OCI-LY7 (cell line): ENCODE data around the gene GAS2L2. TPM values are rescaled to one million over a fixed set of nuclear protein-coding genes. Genes with fewer than 3 reads are reported as not detected.

ENCODE experiments used
- BruUV-seq: library from RNA; stranded (reverse); fragments of 400-500 nt; replicated peaks from 2 replicates; lab custom pipeline; 2021; lab: Mats Ljungman, UMichigan
- CTCF ChIA-PET: fragments of 300-600 bp; sonication (Branson Sonifier 250); formaldehyde crosslinking; loops from one replicate; lab custom pipeline; 2022; ENCODE audit warnings: antibody characterized with exemption; ENCODE audit not compliant: unreplicated experiment; lab: Charles Lee
- POLR2A ChIA-PET: fragments of 300-600 bp; sonication (Branson Sonifier 250); formaldehyde crosslinking; loops from one replicate; lab custom pipeline; 2022; ENCODE audit warnings: antibody characterized with exemption; lab: Charles Lee
- DNase-seq: peaks from one replicate; pipeline ENCODE4 v3.0.0-alpha.2; 2015; ENCODE audit warnings: low spot score
- H2AFZ ChIP-seq: fragments of 200-600 bp; sonication (generic), shearing (Covaris generic); 2 replicates; pipeline ENCODE4 v1.6.1; 2014; ENCODE audit warnings: mild to moderate bottlenecking, antibody characterized with exemption, low read length, moderate library complexity
- H3K27ac ChIP-seq: fragments of 200-600 bp; sonication (generic); 2 replicates; pipeline ENCODE4 v1.5.1; 2014; ENCODE audit warnings: mixed run types, low read depth, mild to moderate bottlenecking, moderate library complexity, low read length, inconsistent platforms; ENCODE audit not compliant: poor library complexity, severe bottlenecking
- H3K36me3 ChIP-seq: fragments of 200-600 bp; sonication (generic); 2 replicates; pipeline ENCODE4 v1.6.1; 2014; ENCODE audit warnings: mild to moderate bottlenecking, antibody characterized with exemption, low read length, moderate library complexity, mixed read lengths; ENCODE audit not compliant: insufficient read depth
- H3K4me1 ChIP-seq: fragments of 200-600 bp; sonication (generic); 2 replicates; pipeline ENCODE4 v1.5.1; 2014; ENCODE audit warnings: mild to moderate bottlenecking, low read length; ENCODE audit not compliant: insufficient read depth, poor library complexity, severe bottlenecking
- H3K4me2 ChIP-seq: fragments of 200-600 bp; sonication (generic); 2 replicates; pipeline ENCODE4 v1.6.1; 2014; ENCODE audit warnings: mild to moderate bottlenecking, low read length
- H3K4me3 ChIP-seq: fragments of 200-600 bp; sonication (generic); 2 replicates; pipeline ENCODE4 v1.5.1; 2014; ENCODE audit warnings: mild to moderate bottlenecking, low read depth, low read length; ENCODE audit not compliant: poor library complexity, severe bottlenecking
- H3K79me2 ChIP-seq: fragments of 200-600 bp; sonication (generic); 2 replicates; pipeline ENCODE4 v1.6.1; 2016; ENCODE audit warnings: low read depth, mild to moderate bottlenecking, low read length, moderate library complexity, mixed read lengths; ENCODE audit not compliant: insufficient read depth
- H3K9me2 ChIP-seq: fragments of 200-600 bp; sonication (generic); 2 replicates; pipeline ENCODE4 v1.6.1; 2016; ENCODE audit warnings: mild to moderate bottlenecking, low read length, mixed read lengths; ENCODE audit not compliant: insufficient read depth
- H3K9me3 ChIP-seq: fragments of 200-600 bp; sonication (generic); 2 replicates; pipeline ENCODE4 v1.6.1; 2014; ENCODE audit warnings: mild to moderate bottlenecking, mixed run types, low read length, mixed read lengths
- H4K20me1 ChIP-seq: fragments of 200-600 bp; sonication (generic); 2 replicates; pipeline ENCODE4 v1.6.1; 2014; ENCODE audit warnings: mild to moderate bottlenecking, antibody characterized with exemption, low read length, moderate library complexity, mixed read lengths; ENCODE audit not compliant: insufficient read depth
- CTCF ChIP-seq: fragments of 200-600 bp; sonication (generic); conservative IDR thresholded peaks from 2 replicates; pipeline ENCODE4 v1.5.1; 2014; ENCODE audit warnings: mild to moderate bottlenecking, antibody characterized with exemption, low read length, moderate library complexity, mixed read lengths
- EZH2phosphoT487 ChIP-seq: fragments of 200-600 bp; sonication (generic); IDR thresholded peaks from 2 replicates; pipeline ENCODE4 v1.6.1; 2018; ENCODE audit warnings: low read depth, borderline replicate concordance, mild to moderate bottlenecking, mixed run types, antibody characterized with exemption, low read length, moderate library complexity, mixed read lengths
- intact Hi-C: fragments of 100-400 bp; cut with micrococcal nuclease; formaldehyde crosslinking; loops from one replicate; pipeline ENCODE4 v1.10.0; 2022; ENCODE audit not compliant: unreplicated experiment
- total RNA-seq, 2 experiments: library from RNA; depleted of rRNA in 1 of 2; stranded (reverse); fragments of >200 nt in 1 of 2; shearing (Covaris generic) in 1 of 2; gene quantifications; 2 replicates each; pipeline ENCODE4 v1.2.3, GENCODE V29; 2014 to 2022

The GAS2L2 gene
- total RNA-seq, 2 experiments from 2014 or later = 0.21 TPM; not detected in 1

DNA sequence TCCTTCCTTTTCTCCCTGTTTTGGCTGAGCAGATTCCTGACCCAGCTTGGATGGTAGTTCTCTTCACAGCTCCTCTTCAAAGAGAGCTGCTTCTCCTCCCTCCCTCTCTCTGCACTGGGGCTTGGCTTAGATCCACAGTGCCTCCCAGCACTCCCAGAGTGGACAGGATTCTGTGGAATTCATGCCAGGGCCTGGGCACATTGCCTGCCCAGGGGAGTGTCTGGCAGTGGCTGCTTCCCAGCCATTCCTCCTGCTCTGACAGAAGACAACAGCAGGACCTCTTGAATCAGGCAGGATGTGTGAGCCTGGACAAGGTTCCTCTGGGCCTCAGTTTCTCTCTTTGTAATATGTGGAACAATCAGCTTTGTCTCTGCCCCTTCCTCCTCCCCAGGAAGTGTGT, 46.9 kb upstream of the GAS2L2 start:
- no TSS peak for BruUV-seq
- no peak for DNase-seq
- Histone ChIP-seq H3K9me3 (no peaks in the 10 kb centered on the region), H3K4me1 (peaks cover 11% of the 10 kb centered on the region), H4K20me1 (no peaks in the 10 kb centered on the region), H3K79me2 (no peaks in the 10 kb centered on the region), H3K4me2 (no peak overlapping the region), H3K9me2 (no peaks in the 10 kb centered on the region), H3K27ac (no peak overlapping the region), H3K4me3 (no peak overlapping the region), H3K36me3 (no peaks in the 10 kb centered on the region), H2AFZ (no peak overlapping the region)
- CTCF ChIA-PET = interaction anchor here (0.5 kb wide), 1 partner anchor 37 kb away, joined by 3 read pairs; no protein-coding TSS in a partner anchor
- TF ChIP-seq CTCF = no peak
- no peak for TF ChIP-seq EZH2phosphoT487
- intact Hi-C loops = no loop called here
- POLR2A ChIA-PET = no interaction called here

- TF ChIP-seq CTCF = no peak
- no peak for TF ChIP-seq EZH2phosphoT487
- H3K4me1 ChIP-seq = peaks cover 11% of the 10 kb centered on the region
- no peak overlapping the region for H2AFZ ChIP-seq
- no peaks in the 10 kb centered on the region for H3K9me2 ChIP-seq
- H3K27ac ChIP-seq = no peak overlapping the region
- ChIA-PET CTCF (no interaction called here), POLR2A (interaction anchor here (1.0 kb wide), 1 partner anchor 11 kb away, joined by 3 read pairs; no protein-coding TSS in a partner anchor)
- no peaks in the 10 kb centered on the region for H3K79me2 ChIP-seq
- no peaks in the 10 kb centered on the region for H4K20me1 ChIP-seq
- DNase-seq = no peak
- no peak overlapping the region for H3K4me3 ChIP-seq
- no TSS peak for BruUV-seq
- H3K4me2 ChIP-seq = no peak overlapping the region
- intact Hi-C loops = no loop called here
- H3K9me3 ChIP-seq = no peaks in the 10 kb centered on the region
- H3K36me3 ChIP-seq = no peaks in the 10 kb centered on the region
These were observed 44.9 kb upstream of the GAS2L2 start for GRCh38 chr17:35797918-35798317.

DNA sequence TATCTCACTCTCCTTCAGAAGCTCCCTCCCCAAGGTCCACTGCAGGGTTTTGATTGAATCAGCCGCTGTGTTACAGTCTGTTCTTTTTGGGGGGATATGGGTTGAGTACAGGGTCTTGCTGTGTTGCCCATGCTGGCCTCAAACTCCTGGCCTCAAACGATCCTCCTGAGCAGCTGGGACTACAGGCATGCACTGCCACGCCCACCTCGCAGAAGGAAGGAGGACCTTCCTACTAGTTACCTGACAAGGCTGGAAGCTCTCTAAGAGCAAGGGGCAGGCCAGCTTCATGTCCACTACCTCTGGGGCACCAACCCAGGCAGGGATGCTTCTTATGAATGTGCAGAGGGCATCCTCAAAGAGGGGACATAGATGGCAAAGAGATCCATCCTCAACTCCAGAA, 44.3 kb upstream of the GAS2L2 start:
- intact Hi-C loops = no loop called here
- H3K27ac ChIP-seq = no peak overlapping the region
- no peak for DNase-seq
- H4K20me1 ChIP-seq = no peaks in the 10 kb centered on the region
- no peak for TF ChIP-seq CTCF
- TF ChIP-seq EZH2phosphoT487 = no peak
- H3K9me2 ChIP-seq = no peaks in the 10 kb centered on the region
- ChIA-PET CTCF (no interaction called here), POLR2A (interaction anchor here (1.0 kb wide), 1 partner anchor 11 kb away, joined by 3 read pairs; no protein-coding TSS in a partner anchor)
- H3K36me3 ChIP-seq = no peaks in the 10 kb centered on the region
- no peak overlapping the region for H3K4me3 ChIP-seq
- H2AFZ ChIP-seq = no peak overlapping the region
- BruUV-seq = no TSS peak
- H3K9me3 ChIP-seq = no peaks in the 10 kb centered on the region
- no peaks in the 10 kb centered on the region for H3K79me2 ChIP-seq
- H3K4me1 ChIP-seq = peaks cover 11% of the 10 kb centered on the region
- no peak overlapping the region for H3K4me2 ChIP-seq
